HG03066 (cell line): ENCODE data around the gene ARHGAP1.
"Not testable (repeated sequence)": the region's sequence is repeated elsewhere in the genome, so short reads cannot be mapped to it uniquely, and the experiment has no call there.

ENCODE experiments used
- ATAC-seq: cut with Tn5 transposase; IDR thresholded peaks from one replicate; pipeline ENCODE4 v1.9.1; 2021; ENCODE audit warnings: low read depth; ENCODE audit not compliant: unreplicated experiment

The ARHGAP1 gene

GRCh38 chr11:46724088-46724487, 23.7 kb upstream of the ARHGAP1 start:
- no peak for ATAC-seq

DNA sequence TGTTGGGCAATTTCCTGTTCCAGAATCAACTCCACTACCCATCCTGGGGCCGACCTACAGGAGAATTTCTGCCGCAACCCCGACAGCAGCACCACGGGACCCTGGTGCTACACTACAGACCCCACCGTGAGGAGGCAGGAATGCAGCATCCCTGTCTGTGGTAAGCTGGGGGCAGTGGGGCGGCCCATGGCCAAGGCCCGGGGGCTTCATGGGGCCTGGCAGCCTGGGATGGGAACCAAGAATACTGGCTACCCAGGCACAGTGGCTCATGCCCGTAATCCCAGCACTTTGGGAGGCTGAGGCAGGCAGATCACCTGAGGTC, 22.9 kb upstream of the ARHGAP1 start:
- ATAC-seq: no peak

DNA sequence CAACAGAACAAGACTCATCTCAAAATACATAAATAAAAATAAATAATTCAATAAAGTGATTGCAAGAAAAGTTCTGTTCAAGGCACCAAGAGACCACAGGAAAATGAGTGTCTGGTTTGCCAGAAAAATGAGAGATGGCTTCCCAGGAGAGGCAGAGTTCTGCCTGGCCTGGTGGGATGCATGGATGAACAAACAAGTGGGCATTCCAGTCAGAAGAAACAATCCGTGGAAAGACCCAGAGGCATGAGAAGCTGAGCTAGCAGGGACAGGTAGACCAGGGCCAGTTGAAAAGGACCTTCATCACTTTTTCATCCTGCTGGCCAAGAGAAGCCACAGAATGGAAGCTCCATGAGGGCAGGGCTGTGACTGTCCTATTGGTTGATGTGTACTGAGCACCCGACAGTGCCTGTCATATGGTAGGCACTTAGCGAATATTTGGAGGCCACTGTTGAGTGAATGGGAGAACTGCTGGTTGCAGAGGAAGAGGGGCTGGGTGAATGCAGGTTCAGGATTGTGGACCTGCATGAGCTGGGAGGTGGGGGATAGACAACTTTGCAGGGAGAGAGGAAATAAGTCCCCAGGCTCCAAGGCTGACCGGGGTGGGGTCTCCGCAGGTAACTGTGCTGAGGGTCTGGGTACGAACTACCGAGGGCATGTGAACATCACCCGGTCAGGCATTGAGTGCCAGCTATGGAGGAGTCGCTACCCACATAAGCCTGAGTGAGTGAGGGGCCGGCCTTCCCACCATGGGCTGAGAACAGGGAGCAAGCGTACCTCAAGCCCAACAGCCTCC, 22.3 kb upstream of the ARHGAP1 start:
- no peak for ATAC-seq

DNA sequence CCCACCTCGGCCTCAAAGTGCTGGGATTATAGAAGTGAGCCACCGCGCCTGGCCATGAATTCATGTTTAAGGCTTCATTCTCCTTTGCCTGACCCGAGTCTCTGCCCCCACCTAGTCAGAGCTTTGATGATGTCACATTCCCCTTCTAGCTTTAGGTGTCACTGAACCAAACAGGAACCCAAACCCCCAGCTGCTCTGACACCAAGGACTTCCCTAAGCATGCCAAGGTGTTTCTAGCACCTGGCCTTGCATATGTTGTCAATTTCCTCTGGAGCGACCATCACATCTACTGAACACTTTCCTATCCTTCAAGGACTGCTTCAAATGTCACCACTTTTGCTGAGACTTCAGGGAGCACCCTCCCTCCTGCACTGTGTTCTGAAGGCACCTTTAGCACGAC, 20.9 kb upstream of the ARHGAP1 start:
- no peak for ATAC-seq

GRCh38 chr11:46719543-46720218, 19.3 kb upstream of the ARHGAP1 start:
- ATAC-seq: no peak

GRCh38 chr11:46719048-46719542, 18.7 kb upstream of the ARHGAP1 start, which contains the start of gene F2:
Gene F2, plus strand, starts transcription at chr11:46719213. Its CDS starts 23 bp downstream, at chr11:46719236.
- ATAC-seq: no peak

GRCh38 chr11:46718155-46719019, 18.0 kb upstream of the ARHGAP1 start:
- no peak for ATAC-seq

- not testable (repeated sequence) for ATAC-seq
Measured at GRCh38 chr11:46717825-46718154, 17.4 kb upstream of the ARHGAP1 start.

DNA sequence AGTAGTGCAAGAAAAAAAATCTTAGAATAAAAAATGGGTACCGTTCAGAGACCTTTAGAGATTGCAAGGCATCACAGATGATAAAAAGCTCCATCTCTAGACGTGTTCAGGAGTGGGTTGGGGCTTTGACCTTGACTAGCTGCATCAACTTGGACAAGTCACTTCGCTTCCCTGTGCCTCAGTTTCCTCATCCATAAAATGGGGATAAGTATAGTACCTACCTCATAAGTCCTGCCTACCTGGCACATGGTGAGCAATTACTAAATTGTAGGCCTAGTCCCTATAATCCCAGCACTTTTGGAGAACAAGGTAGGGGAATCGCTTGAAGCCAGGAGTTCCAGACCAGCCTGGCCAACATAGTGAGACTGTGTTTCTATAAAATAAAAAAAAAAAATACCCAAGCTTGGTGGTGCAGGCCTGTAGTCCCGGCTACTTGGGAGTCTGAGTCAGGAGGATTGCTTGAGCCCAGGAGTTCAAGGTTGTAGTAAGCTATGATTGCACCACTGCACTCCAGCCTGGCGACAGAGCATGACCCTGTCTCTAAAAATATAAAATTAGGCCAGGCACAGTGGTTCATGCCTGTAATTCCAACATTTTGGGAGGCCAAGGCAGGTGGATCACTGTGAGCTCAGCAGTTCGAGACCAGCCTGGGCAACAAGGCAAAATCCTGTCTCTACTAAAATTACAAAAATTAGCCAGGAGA, 12.6 kb upstream of the ARHGAP1 start:
- no peak for ATAC-seq

- ATAC-seq: no peak
Measured at GRCh38 chr11:46711303-46711702, 10.9 kb upstream of the ARHGAP1 start.

GRCh38 chr11:46710821-46711269, 10.4 kb upstream of the ARHGAP1 start:
- no peak for ATAC-seq

GRCh38 chr11:46709351-46709750, 8.9 kb upstream of the ARHGAP1 start:
- not testable (repeated sequence) for ATAC-seq

- no peak for ATAC-seq
Measured at GRCh38 chr11:46706886-46707285, 6.5 kb upstream of the ARHGAP1 start.

DNA sequence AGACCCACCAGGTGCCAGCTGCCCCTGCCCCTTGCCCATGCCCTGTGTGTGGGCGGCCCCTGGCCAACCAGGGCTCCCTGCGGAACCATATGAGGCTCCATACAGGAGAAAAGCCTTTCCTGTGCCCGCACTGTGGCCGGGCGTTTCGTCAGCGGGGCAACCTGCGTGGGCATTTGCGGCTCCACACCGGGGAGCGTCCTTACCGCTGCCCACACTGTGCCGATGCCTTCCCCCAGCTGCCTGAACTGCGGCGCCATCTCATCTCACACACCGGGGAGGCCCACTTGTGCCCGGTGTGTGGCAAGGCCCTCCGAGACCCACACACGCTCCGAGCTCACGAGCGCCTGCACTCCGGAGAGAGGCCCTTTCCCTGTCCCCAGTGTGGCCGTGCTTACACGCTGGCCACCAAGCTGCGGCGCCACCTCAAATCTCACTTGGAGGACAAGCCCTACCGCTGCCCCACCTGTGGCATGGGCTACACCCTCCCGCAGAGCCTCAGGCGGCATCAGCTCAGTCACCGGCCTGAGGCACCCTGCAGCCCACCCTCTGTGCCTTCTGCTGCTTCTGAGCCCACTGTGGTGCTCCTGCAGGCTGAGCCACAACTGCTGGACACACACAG, 4.8 kb upstream of the ARHGAP1 start:
- ATAC-seq: no peak

DNA sequence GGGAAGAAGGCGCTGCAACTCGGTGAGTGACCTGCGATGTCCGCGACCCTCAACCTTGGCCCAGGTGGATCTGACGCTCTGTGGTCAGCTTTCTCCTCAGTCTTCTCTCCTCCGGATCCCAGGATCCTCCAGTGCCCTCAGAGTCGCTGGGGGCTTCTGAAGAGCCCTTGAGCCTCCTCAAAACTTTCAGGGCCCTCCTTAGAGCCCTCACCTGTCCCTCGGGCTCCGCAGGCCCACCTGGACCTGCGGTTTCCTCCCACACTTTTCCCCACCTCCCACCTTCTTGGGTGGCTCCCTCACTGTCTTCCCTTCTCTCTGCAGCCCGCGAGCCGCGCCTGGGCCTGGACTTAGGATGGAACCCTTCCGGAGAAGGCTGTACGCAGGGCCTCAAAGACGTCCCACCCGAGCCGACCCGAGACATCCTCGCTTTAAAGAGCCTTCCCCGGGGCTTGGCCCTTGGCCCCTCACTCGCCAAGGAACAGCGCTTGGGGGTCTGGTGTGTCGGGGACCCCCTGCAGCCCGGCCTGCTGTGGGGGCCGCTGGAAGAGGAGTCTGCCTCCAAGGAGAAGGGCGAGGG, 747 bp upstream of the ARHGAP1 start:
- no peak for ATAC-seq

DNA sequence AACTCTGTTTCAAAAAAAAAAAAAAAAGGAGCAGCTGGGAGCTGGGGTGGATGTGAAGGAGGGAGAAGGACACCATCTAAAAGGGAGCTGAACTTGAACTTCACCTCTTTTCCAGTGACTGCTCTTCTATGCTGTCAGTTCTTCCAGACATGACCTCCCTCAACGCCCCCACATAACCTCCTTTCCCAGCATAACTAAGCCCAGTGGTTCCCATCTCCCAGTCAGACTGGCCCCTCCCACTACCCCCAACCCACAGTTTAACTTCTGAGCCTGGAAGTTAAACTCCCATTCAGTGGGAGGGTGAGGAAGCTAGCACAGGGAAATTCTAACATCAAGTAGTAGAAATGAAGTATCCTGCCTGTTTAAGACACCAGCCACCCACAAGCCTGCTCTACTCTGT, 1.8 kb downstream of the ARHGAP1 start:
- no peak for ATAC-seq

GRCh38 chr11:46697723-46698122, 2.7 kb downstream of the ARHGAP1 start:
- no peak for ATAC-seq

DNA sequence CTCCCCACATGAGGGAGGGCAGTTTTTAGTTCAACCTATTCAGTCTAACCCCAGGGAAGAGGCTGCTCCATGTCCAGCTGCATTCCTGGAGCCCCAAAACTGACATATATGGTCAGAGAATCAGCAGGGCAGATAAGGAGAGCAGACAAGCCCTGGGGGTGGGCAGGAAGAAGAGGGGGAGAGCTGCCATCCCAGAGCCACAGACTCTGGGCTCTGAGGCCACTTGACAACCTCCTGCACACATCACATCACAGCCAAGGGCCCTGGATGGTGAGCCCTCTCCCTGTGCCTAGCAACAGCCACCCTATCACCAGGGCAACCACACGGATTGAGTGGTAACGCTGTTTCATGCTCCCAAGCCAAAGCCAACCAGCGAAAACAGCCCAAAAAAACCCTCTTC, 3.1 kb downstream of the ARHGAP1 start:
- ATAC-seq: no peak

DNA sequence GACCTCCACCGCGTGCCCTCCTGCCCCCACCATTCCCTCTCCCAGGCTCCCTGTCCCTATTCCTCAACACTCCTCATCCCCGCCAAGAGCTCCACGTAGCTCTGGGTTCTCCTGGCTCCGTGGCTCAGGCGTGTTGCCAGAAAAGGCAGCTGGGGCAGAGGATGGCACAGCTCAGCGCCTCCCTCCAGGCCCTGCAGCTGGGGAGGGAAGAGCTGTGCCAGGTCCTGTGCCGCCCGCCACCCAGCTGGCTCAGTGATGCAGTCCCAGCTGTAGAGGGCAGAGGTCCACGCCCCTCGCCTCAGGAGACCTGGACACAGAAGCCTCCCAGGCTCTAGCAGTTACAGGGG, 4.2 kb downstream of the ARHGAP1 start:
- no peak for ATAC-seq
